OCI-LY7 (cell line): ENCODE data around the gene STAC. TPM values are rescaled to one million over a fixed set of nuclear protein-coding genes. Genes with fewer than 3 reads are reported as not detected.

Experiments
- BruUV-seq: library from RNA; stranded (reverse); fragments of 400-500 nt; replicated peaks from 2 replicates; lab custom pipeline; 2021; lab: Mats Ljungman, UMichigan
- CTCF ChIA-PET: fragments of 300-600 bp; sonication (Branson Sonifier 250); formaldehyde crosslinking; loops from one replicate; lab custom pipeline; 2022; ENCODE audit warnings: antibody characterized with exemption; ENCODE audit not compliant: unreplicated experiment; lab: Charles Lee
- POLR2A ChIA-PET: fragments of 300-600 bp; sonication (Branson Sonifier 250); formaldehyde crosslinking; loops from one replicate; lab custom pipeline; 2022; ENCODE audit warnings: antibody characterized with exemption; lab: Charles Lee
- DNase-seq: peaks from one replicate; pipeline ENCODE4 v3.0.0-alpha.2; 2015; ENCODE audit warnings: low spot score
- H2AFZ ChIP-seq: fragments of 200-600 bp; sonication (generic), shearing (Covaris generic); 2 replicates; pipeline ENCODE4 v1.6.1; 2014; ENCODE audit warnings: mild to moderate bottlenecking, antibody characterized with exemption, low read length, moderate library complexity
- H3K27ac ChIP-seq: fragments of 200-600 bp; sonication (generic); 2 replicates; pipeline ENCODE4 v1.5.1; 2014; ENCODE audit warnings: mixed run types, low read depth, mild to moderate bottlenecking, moderate library complexity, low read length, inconsistent platforms; ENCODE audit not compliant: poor library complexity, severe bottlenecking
- H3K36me3 ChIP-seq: fragments of 200-600 bp; sonication (generic); 2 replicates; pipeline ENCODE4 v1.6.1; 2014; ENCODE audit warnings: mild to moderate bottlenecking, antibody characterized with exemption, low read length, moderate library complexity, mixed read lengths; ENCODE audit not compliant: insufficient read depth
- H3K4me1 ChIP-seq: fragments of 200-600 bp; sonication (generic); 2 replicates; pipeline ENCODE4 v1.5.1; 2014; ENCODE audit warnings: mild to moderate bottlenecking, low read length; ENCODE audit not compliant: insufficient read depth, poor library complexity, severe bottlenecking
- H3K4me2 ChIP-seq: fragments of 200-600 bp; sonication (generic); 2 replicates; pipeline ENCODE4 v1.6.1; 2014; ENCODE audit warnings: mild to moderate bottlenecking, low read length
- H3K4me3 ChIP-seq: fragments of 200-600 bp; sonication (generic); 2 replicates; pipeline ENCODE4 v1.5.1; 2014; ENCODE audit warnings: mild to moderate bottlenecking, low read depth, low read length; ENCODE audit not compliant: poor library complexity, severe bottlenecking
- H3K79me2 ChIP-seq: fragments of 200-600 bp; sonication (generic); 2 replicates; pipeline ENCODE4 v1.6.1; 2016; ENCODE audit warnings: low read depth, mild to moderate bottlenecking, low read length, moderate library complexity, mixed read lengths; ENCODE audit not compliant: insufficient read depth
- H3K9me2 ChIP-seq: fragments of 200-600 bp; sonication (generic); 2 replicates; pipeline ENCODE4 v1.6.1; 2016; ENCODE audit warnings: mild to moderate bottlenecking, low read length, mixed read lengths; ENCODE audit not compliant: insufficient read depth
- H3K9me3 ChIP-seq: fragments of 200-600 bp; sonication (generic); 2 replicates; pipeline ENCODE4 v1.6.1; 2014; ENCODE audit warnings: mild to moderate bottlenecking, mixed run types, low read length, mixed read lengths
- H4K20me1 ChIP-seq: fragments of 200-600 bp; sonication (generic); 2 replicates; pipeline ENCODE4 v1.6.1; 2014; ENCODE audit warnings: mild to moderate bottlenecking, antibody characterized with exemption, low read length, moderate library complexity, mixed read lengths; ENCODE audit not compliant: insufficient read depth
- CTCF ChIP-seq: fragments of 200-600 bp; sonication (generic); conservative IDR thresholded peaks from 2 replicates; pipeline ENCODE4 v1.5.1; 2014; ENCODE audit warnings: mild to moderate bottlenecking, antibody characterized with exemption, low read length, moderate library complexity, mixed read lengths
- EZH2phosphoT487 ChIP-seq: fragments of 200-600 bp; sonication (generic); IDR thresholded peaks from 2 replicates; pipeline ENCODE4 v1.6.1; 2018; ENCODE audit warnings: low read depth, borderline replicate concordance, mild to moderate bottlenecking, mixed run types, antibody characterized with exemption, low read length, moderate library complexity, mixed read lengths
- intact Hi-C: fragments of 100-400 bp; cut with micrococcal nuclease; formaldehyde crosslinking; loops from one replicate; pipeline ENCODE4 v1.10.0; 2022; ENCODE audit not compliant: unreplicated experiment
- total RNA-seq, 2 experiments: library from RNA; depleted of rRNA in 1 of 2; stranded (reverse); fragments of >200 nt in 1 of 2; shearing (Covaris generic) in 1 of 2; gene quantifications; 2 replicates each; pipeline ENCODE4 v1.2.3, GENCODE V29; 2014 to 2022

Gene STAC
- total RNA-seq, 2 experiments from 2014 or later: not detected

- CTCF ChIA-PET: no interaction called here
- no peak for TF ChIP-seq EZH2phosphoT487
- no peak for TF ChIP-seq CTCF
- Histone ChIP-seq H3K79me2 (no peaks in the 10 kb centered on the region), H3K36me3 (no peaks in the 10 kb centered on the region), H3K27ac (no peak overlapping the region), H3K4me3 (no peak overlapping the region), H3K9me3 (0 out of 2 replicates have a peak, but pooled peaks cover 9% of the 10 kb centered on the region), H2AFZ (no peak overlapping the region), H3K4me1 (no peaks in the 10 kb centered on the region), H4K20me1 (no peaks in the 10 kb centered on the region), H3K9me2 (no peaks in the 10 kb centered on the region), H3K4me2 (no peak overlapping the region)
- POLR2A ChIA-PET: no interaction called here
- intact Hi-C loops: no loop called here
- BruUV-seq: no TSS peak
- no peak for DNase-seq
These were observed 96.1 kb downstream of the STAC start for GRCh38 chr3:36476286-36476942.

- Histone ChIP-seq H3K79me2 (no peaks in the 10 kb centered on the region), H3K27ac (no peak overlapping the region), H3K36me3 (no peaks in the 10 kb centered on the region), H3K9me2 (no peaks in the 10 kb centered on the region), H3K4me1 (no peaks in the 10 kb centered on the region), H3K4me3 (no peak overlapping the region), H3K4me2 (no peak overlapping the region), H4K20me1 (no peaks in the 10 kb centered on the region), H3K9me3 (0 out of 2 replicates have a peak, but pooled peaks cover 9% of the 10 kb centered on the region), H2AFZ (no peak overlapping the region)
- intact Hi-C loops: no loop called here
- ChIA-PET CTCF (no interaction called here), POLR2A (no interaction called here)
- no peak for DNase-seq
- no TSS peak for BruUV-seq
- TF ChIP-seq EZH2phosphoT487: no peak
- no peak for TF ChIP-seq CTCF
These were observed 97.4 kb downstream of the STAC start for GRCh38 chr3:36477655-36478054.

GRCh38 chr3:36480911-36481648 lies 100.8 kb downstream of the STAC start:
- Histone ChIP-seq H2AFZ (no peak overlapping the region), H3K4me3 (no peak overlapping the region), H3K9me3 (0 out of 2 replicates have a peak, but pooled peaks cover 9% of the 10 kb centered on the region), H4K20me1 (no peaks in the 10 kb centered on the region), H3K4me1 (no peaks in the 10 kb centered on the region), H3K79me2 (no peaks in the 10 kb centered on the region), H3K27ac (no peak overlapping the region), H3K36me3 (no peaks in the 10 kb centered on the region), H3K9me2 (no peaks in the 10 kb centered on the region), H3K4me2 (no peak overlapping the region)
- DNase-seq: no peak
- TF ChIP-seq EZH2phosphoT487 (no peak), CTCF (no peak)
- intact Hi-C loops: no loop called here
- CTCF ChIA-PET: no interaction called here
- POLR2A ChIA-PET: no interaction called here
- BruUV-seq: no TSS peak
